ENCODE results near the gene SPATA31C1. TPM values are rescaled to one million over a fixed set of nuclear protein-coding genes. Genes with fewer than 3 reads are reported as not detected.
"Not testable (repeated sequence)": the region's sequence is repeated elsewhere in the genome, so short reads cannot be mapped to it uniquely, and the experiment has no call there.

SPATA31C1 gene
- polyA plus RNA-seq (2012; ENCODE audit: low read depth, missing spikeins) = not detected

GRCh38 chr9:87917662-87918061 lies at the start of gene SPATA31C1:
SPATA31C1 (plus strand) TSS chr9:87917962.
- not testable (repeated sequence) for FAIRE-seq; DNase-seq (ENCODE audit: insufficient read length, low spot score)

DNA sequence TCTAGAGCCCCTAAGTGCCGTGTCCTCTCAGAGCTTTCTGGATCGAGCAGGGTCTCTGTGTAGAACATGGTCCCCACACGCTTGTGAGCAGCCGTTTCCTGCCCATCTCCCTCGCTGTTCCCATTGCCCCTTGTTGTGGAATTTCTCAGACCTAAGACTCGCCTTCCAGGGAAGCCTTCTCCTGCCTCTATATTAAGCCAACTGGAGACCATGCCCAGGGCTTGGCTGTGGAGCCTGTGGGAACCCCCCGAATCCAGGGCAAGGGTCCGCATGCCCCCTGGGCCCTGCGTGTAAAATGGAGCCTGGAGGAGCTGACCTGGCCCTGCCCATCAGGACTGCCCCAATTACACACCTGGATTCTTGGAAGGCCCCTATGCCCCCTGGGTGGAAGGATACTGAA lies 49.6 kb upstream of the SPATA31C1 start:
- no peak for TF ChIP-seq POLR2AphosphoS5 (IDR thresholded peaks at IDR 0.05; ENCODE audit: low read depth, low read length)
- no peak for TF ChIP-seq TAF1 (IDR thresholded peaks at IDR 0.05; ENCODE audit: low read depth, low read length)
- no peak for TF ChIP-seq SPI1 (IDR thresholded peaks at IDR 0.05; ENCODE audit: low read depth, low read length)
- TF ChIP-seq PAX5 (IDR thresholded peaks at IDR 0.05; ENCODE audit: insufficient read depth, low read length, severe bottlenecking) = no peak
- TF ChIP-seq POLR2A (IDR thresholded peaks at IDR 0.05; ENCODE audit: low read depth, low read length) = no peak
- TF ChIP-seq POU2F2 (IDR thresholded peaks at IDR 0.05; ENCODE audit: low read depth, low read length) = no peak
- DNase-seq (ENCODE audit: insufficient read length, low spot score) (no peak), FAIRE-seq (no peak)

GRCh38 chr9:87868635-87869034 lies 49.1 kb upstream of the SPATA31C1 start:
- TF ChIP-seq SPI1 (IDR thresholded peaks at IDR 0.05; ENCODE audit: low read depth, low read length) (no peak), POLR2A (IDR thresholded peaks at IDR 0.05; ENCODE audit: low read depth, low read length) (no peak), TAF1 (IDR thresholded peaks at IDR 0.05; ENCODE audit: low read depth, low read length) (no peak), POU2F2 (IDR thresholded peaks at IDR 0.05; ENCODE audit: low read depth, low read length) (no peak), POLR2AphosphoS5 (IDR thresholded peaks at IDR 0.05; ENCODE audit: low read depth, low read length) (no peak)
- no peak for DNase-seq (ENCODE audit: insufficient read length, low spot score)

GRCh38 chr9:87869082-87869481 lies 48.7 kb upstream of the SPATA31C1 start:
- no peak for TF ChIP-seq POLR2A (IDR thresholded peaks at IDR 0.05; ENCODE audit: low read depth, low read length)
- no peak for TF ChIP-seq POU2F2 (IDR thresholded peaks at IDR 0.05; ENCODE audit: low read depth, low read length)
- TF ChIP-seq SPI1 (IDR thresholded peaks at IDR 0.05; ENCODE audit: low read depth, low read length) = no peak
- DNase-seq (ENCODE audit: insufficient read length, low spot score) (no peak), FAIRE-seq (no peak)

More at GRCh38 chr9:87868635-87869034, 49.1 kb upstream of the SPATA31C1 start:
- FAIRE-seq = no peak

- FAIRE-seq = no peak
- no peak for DNase-seq (ENCODE audit: insufficient read length, low spot score)
Observed at GRCh38 chr9:87871425-87872078, 46.2 kb upstream of the SPATA31C1 start.

DNA sequence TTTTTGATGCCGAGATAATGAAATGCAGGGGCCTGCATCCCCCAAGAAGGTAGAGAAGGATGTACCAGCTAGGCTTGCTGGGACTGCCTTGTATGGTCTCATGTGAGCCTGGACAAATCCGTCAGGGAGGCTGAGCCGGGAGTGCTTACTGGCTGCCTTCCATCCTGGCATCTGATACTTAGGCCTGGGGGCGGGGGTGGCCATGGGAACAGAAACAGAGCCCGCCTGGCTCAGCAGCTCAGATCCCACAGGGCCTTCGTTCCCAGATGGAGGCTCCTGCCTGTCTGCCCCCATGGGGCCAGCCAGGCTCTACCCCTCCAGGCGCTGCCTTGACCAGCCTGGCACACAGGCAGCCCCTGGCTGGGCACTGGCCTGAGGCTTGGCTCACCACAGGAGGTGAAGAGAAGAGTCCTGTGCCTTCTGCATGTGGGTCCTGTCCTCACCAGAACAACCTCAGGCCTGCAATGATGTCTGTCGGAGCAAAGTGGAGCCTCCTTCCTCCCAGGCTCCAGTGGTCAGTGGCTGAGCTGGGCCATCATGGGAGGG lies 45.6 kb upstream of the SPATA31C1 start:
- DNase-seq (ENCODE audit: insufficient read length, low spot score) (no peak), FAIRE-seq (no peak)
- no peak for TF ChIP-seq SPI1 (IDR thresholded peaks at IDR 0.05; ENCODE audit: low read depth, low read length)
- TF ChIP-seq POLR2A (IDR thresholded peaks at IDR 0.05; ENCODE audit: low read depth, low read length) = no peak
- TF ChIP-seq PAX5 (IDR thresholded peaks at IDR 0.05; ENCODE audit: insufficient read depth, low read length, severe bottlenecking) = no peak
- TF ChIP-seq POLR2AphosphoS5 (IDR thresholded peaks at IDR 0.05; ENCODE audit: low read depth, low read length) = no peak
- TF ChIP-seq POU2F2 (IDR thresholded peaks at IDR 0.05; ENCODE audit: low read depth, low read length) = no peak
- TF ChIP-seq TAF1 (IDR thresholded peaks at IDR 0.05; ENCODE audit: low read depth, low read length) = no peak

More at GRCh38 chr9:87871425-87872078, 46.2 kb upstream of the SPATA31C1 start:
- TF ChIP-seq PAX5 (IDR thresholded peaks at IDR 0.05; ENCODE audit: insufficient read depth, low read length, severe bottlenecking) = no peak
- no peak for TF ChIP-seq TAF1 (IDR thresholded peaks at IDR 0.05; ENCODE audit: low read depth, low read length)
- TF ChIP-seq POU2F2 (IDR thresholded peaks at IDR 0.05; ENCODE audit: low read depth, low read length) = no peak
- TF ChIP-seq POLR2AphosphoS5 (IDR thresholded peaks at IDR 0.05; ENCODE audit: low read depth, low read length) = no peak
- no peak for TF ChIP-seq SPI1 (IDR thresholded peaks at IDR 0.05; ENCODE audit: low read depth, low read length)
- TF ChIP-seq POLR2A (IDR thresholded peaks at IDR 0.05; ENCODE audit: low read depth, low read length) = no peak

- FAIRE-seq (no peak), DNase-seq (ENCODE audit: insufficient read length, low spot score) (no peak)
- TF ChIP-seq TAF1 (IDR thresholded peaks at IDR 0.05; ENCODE audit: low read depth, low read length) = no peak
Observed at GRCh38 chr9:87873607-87874303, 44.0 kb upstream of the SPATA31C1 start.

DNA sequence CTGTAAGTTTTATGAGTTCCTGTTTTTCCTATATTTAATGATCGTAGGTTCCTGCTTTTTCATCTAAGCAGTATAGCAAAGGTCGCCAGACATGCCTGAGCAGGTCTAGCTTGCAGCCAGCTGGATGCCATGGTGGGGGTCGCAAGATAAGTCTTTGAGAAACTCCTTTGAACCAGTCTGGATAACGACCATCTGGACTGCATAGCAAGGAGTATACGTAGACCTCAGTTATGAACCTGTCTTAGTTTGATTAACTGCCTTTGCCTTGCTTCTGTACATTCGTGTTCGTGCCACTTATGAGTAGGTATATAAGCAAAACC lies 43.5 kb upstream of the SPATA31C1 start:
- DNase-seq (ENCODE audit: insufficient read length, low spot score) (no peak), FAIRE-seq (no peak)
- no peak for TF ChIP-seq TAF1 (IDR thresholded peaks at IDR 0.05; ENCODE audit: low read depth, low read length)
- TF ChIP-seq POU2F2 (IDR thresholded peaks at IDR 0.05; ENCODE audit: low read depth, low read length) = no peak
- TF ChIP-seq POLR2A (IDR thresholded peaks at IDR 0.05; ENCODE audit: low read depth, low read length) = no peak
- TF ChIP-seq SPI1 (IDR thresholded peaks at IDR 0.05; ENCODE audit: low read depth, low read length) = no peak
- TF ChIP-seq PAX5 (IDR thresholded peaks at IDR 0.05; ENCODE audit: insufficient read depth, low read length, severe bottlenecking) = no peak
- TF ChIP-seq POLR2AphosphoS5 (IDR thresholded peaks at IDR 0.05; ENCODE audit: low read depth, low read length) = no peak

DNA sequence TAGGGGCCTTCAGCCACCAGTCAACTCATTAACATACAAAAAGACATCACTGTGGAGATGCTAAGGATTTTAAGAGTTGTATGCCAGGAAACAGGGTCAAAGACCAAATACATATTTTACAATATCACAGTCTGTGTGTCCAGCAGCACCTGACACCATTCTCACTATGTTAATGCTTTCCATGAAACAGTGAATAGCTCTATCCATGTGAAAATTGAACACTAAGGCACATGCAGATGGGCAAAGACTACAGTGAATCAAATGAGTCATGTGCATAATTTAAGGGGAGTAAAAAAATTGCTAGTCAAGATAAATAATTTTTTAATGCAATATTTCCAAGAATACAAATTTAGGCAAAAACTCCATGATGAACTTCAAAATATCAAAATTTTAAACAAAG lies 42.7 kb upstream of the SPATA31C1 start:
- TF ChIP-seq TAF1 (IDR thresholded peaks at IDR 0.05; ENCODE audit: low read depth, low read length) (no peak), SPI1 (IDR thresholded peaks at IDR 0.05; ENCODE audit: low read depth, low read length) (no peak), PAX5 (IDR thresholded peaks at IDR 0.05; ENCODE audit: insufficient read depth, low read length, severe bottlenecking) (no peak)
- DNase-seq (ENCODE audit: insufficient read length, low spot score) (no peak), FAIRE-seq (no peak)

DNA sequence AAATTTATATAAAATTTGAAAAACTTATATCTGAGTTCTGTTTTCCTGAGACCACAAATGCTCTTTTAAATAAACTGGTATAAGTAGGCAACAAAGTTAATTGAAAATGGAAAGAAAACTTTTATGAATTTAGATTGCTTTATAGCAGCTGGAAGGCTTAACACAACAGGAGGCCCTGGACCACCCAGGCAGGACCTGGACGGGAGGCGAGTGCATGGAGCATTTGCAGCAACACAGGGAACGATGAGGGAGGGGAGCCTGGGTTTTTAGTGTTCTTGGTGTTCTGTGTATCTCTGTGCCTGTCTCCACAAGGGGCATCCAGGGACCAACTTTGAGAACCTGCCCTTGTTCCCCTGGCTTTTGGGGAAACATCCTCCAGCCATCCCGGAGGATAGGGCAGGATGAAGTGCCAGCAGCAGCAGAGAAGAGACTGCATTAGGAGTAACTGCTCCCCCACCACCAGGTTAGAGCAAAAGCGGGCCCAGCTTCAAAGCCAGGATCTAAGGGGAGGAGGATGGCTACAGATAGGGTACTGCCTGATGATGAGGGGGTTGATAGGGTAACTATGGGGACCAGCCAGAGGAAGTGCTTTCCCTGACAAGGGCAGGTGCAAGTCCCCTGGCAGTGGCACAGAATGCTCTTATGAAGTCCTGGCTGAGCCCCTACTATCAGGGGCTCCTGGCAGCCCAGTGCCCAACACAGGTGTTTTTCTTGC lies 41.8 kb upstream of the SPATA31C1 start:
- no peak for DNase-seq (ENCODE audit: insufficient read length, low spot score)
- TF ChIP-seq POU2F2 (IDR thresholded peaks at IDR 0.05; ENCODE audit: low read depth, low read length) (no peak), POLR2A (IDR thresholded peaks at IDR 0.05; ENCODE audit: low read depth, low read length) (no peak), TAF1 (IDR thresholded peaks at IDR 0.05; ENCODE audit: low read depth, low read length) (no peak), SPI1 (IDR thresholded peaks at IDR 0.05; ENCODE audit: low read depth, low read length) (no peak), PAX5 (IDR thresholded peaks at IDR 0.05; ENCODE audit: insufficient read depth, low read length, severe bottlenecking) (no peak), POLR2AphosphoS5 (IDR thresholded peaks at IDR 0.05; ENCODE audit: low read depth, low read length) (no peak)
- FAIRE-seq = no peak
